ENCODE results near the gene KRT1. TPM values are rescaled to one million over a fixed set of nuclear protein-coding genes. Genes with fewer than 3 reads are reported as not detected.

The KRT1 gene
- total RNA-seq, 1 experiment from 2014 or later, result not detected

- DNase-seq (ENCODE audit: extremely low read depth, low read depth), result no peak
These were observed 17.3 kb downstream of the KRT1 start for GRCh38 chr12:52662918-52663229.

DNA sequence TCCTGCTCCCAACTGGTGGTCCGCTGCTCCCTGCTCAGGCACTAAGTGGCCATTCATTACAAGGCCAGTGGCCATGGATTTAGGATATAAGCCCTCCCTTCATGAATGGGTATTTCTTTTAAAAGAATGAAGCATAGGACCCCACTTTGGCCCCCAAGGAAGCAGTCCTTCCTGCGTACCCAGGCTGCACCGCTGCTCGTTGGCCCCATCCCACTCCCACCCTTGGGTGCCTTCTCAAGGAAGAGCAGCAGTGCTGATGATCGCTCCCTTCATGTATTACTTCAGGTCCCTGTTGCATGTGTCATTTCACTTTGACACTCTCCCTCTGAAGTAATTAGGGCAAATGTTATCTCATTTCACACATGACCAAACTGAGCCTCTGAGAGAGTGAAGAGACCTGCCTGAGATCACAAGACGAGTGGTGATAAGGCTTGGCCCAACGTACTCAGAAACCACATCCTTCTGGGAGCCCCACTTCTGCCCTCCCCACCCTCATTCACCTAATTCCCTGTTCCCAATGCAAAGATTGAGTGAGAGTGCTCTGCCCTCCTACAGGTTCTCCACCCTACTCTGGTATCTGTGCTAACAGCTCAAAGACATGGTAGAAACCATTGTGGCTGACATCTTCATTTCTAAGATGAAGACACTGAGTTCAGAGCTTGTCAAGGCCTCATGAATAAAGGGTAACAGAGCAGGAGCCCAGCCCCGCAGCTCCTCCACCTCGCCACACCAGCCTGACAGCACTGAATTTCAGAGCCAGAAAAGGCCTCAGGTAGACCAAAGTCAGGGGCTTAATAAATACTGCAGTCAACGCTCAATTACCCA is 17.9 kb downstream of the KRT1 start:
- DNase-seq (ENCODE audit: extremely low read depth, low read depth), result no peak

DNA sequence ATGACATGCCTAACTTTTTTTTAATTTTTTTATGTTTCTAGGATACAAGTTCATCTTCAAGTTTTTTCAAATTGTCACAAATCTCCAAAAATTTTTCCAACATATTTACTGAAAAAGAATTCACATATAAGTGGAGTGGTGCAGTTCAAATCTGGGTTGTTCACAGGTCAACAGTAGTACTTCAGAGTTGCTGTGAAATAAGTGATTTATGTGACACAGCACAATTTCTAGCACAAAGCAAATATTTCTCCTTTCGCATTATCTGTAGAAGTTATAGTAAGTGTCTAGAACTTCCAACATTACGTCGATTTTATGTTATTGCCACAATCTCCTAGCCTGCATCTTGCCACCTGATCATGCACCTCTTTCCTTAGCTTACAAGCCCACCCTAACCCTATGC is 18.5 kb downstream of the KRT1 start:
- no peak for DNase-seq (ENCODE audit: extremely low read depth, low read depth)

DNA sequence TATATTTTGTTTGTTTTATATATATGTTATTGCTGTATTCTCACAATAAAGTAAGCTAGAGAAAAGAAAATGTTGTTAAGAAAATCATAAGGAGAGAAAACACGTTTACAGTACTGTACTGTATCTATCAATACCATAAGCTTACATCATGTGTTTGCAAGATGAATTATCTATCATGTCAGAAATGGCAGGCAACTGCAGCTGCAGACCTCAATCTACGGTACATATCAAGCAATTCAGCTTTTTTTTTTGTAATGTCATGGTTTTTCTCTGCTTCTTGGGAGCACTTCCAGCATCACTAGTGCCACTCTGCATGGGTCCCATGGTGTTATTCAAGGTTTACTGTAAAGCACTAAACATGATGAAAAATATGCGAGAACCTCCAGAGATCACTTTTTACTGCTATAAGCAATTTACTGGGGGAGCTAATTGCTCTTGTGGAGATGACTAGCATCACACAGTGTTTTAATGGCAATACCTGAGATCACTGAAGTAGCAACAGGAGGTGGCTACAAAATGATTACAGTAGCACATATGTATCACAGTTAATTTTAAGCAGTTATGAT is 19.2 kb downstream of the KRT1 start:
- no peak for DNase-seq (ENCODE audit: extremely low read depth, low read depth)

DNA sequence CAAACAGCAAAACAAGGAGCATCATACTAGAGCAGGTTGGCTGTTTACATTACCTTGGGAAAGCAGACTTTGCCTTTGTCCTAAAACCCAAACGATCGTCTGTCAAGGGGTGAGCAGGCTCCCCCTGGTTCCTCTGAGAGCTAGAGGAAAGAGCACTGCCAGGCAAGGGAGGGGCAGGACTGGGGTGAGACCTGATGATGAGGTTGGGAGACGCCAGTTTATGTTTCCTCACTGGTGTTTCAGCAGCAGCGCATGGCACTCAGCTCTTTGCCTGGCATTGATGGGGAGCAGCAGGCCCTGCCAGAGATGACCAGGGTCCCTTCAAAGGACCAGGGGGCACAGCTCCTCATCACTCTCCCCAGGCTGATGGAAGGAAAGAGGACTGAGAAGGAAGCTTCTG is 20.3 kb downstream of the KRT1 start:
- DNase-seq (ENCODE audit: extremely low read depth, low read depth), result no peak

DNA sequence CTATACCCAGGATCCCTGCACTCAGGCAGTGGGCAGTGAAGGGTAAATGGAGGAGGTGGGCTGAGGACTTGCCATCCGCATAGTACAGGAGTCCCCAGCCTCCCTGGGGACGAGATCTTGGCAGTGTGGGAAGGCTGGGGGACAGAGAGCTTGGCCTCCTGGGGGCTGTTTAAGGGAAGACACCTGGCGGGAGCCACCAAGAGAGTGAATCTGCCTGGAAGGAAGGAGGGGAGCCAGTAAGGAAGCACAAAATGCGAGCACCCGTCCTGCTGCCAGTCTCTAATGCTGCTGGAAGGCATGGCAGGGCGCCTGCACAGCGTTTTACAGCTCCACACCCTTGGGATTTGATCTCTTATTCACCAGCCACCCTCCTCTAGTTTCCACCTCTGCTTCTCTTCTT is 20.8 kb downstream of the KRT1 start:
- no peak for DNase-seq (ENCODE audit: extremely low read depth, low read depth)

DNA sequence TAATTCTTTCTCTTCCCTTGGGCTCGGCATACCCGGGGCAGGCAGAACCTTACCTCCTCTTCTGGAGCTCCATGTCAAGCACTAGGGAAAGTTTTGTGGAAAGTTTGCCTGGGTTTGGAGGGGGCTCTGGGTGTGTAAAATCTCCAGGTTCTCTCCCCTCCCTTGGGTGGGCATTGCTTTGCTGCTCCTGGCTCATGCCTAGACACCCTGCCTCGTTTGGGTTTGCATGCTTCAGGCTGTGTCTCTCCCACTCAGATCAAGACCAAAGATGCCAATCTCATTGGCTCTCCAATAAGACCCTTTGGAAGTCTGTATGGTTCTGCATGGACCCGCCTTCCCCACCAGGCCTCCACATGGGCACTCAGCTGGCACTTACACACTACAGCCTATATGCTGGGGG is 22.0 kb downstream of the KRT1 start:
- DNase-seq (ENCODE audit: extremely low read depth, low read depth), result no peak

DNA sequence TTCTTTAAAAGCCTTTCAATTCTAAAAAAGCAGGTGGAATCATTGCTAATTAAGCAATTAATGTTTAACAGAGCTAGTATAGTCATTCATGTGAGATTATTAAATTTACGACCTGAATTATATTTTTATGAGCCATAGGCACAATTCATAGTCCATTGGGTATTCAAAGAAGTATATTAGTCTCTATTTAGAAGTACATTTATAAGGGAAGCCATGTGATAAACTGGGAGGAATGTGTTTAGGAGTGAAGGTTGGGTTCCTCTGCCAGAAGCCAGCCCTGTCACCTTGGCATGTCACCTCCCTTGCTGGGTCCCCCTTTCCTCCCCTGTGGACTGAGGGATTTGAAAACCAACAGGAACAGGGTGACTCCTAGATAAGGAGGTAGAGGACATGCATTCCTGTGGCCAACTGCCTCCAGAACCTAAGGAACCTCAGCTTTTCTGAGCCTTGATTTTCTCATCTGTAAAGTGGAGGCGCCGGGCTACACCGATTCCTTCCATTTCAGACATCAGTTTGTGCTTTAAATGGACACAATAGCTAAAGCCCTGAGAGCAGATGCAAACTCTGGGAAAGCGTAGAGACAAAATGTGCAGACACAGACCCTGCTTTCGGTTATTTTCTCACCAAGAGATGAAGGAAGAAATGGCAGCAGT is 22.8 kb downstream of the KRT1 start:
- no peak for DNase-seq (ENCODE audit: extremely low read depth, low read depth)

GRCh38 chr12:52656616-52657015 is 23.6 kb downstream of the KRT1 start:
- no peak for DNase-seq (ENCODE audit: extremely low read depth, low read depth)

DNA sequence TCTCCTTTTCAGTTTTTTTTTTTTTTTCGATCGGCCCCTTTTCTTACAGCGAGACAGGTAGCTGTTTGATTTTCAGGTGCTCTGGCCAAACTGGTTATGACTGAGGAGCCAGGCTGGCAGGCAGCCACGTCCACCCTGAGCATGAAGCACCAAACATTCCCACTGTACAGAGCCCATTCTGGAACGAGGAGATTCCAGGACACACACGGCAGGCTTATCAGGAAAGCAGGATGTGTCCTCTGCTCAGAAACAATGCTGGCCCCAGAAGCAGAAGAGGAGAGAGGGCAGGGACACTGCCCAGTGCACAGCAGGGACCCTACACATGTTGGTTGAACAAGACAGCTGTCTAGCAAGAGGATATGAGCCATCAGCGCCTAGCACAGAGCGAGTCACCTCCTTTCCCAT is 24.5 kb downstream of the KRT1 start:
- DNase-seq (ENCODE audit: extremely low read depth, low read depth), result no peak

DNA sequence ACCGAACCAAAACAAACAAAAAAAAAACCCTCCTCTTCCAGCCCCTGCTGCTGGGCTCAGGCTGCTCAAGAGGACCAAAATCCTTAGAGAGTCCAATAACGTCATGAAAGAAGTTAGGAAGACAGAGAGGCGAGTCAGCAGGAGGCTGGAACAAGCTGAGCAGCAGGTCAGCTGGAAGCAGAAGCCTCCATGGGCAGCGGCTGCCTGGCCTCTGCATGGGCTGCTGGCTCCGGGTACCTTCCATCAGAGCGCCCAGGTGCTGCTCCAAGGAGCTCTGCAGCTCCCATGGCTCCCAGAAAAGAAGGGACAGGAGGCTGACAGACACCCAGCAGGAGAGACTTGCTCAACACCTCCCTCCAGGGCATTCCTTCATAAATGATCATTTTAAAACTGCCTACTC is 25.0 kb downstream of the KRT1 start:
- no peak for DNase-seq (ENCODE audit: extremely low read depth, low read depth)

- no peak for DNase-seq (ENCODE audit: extremely low read depth, low read depth)
These were observed 28.4 kb downstream of the KRT1 start, which contains the start of gene KRT2 for GRCh38 chr12:52651726-52652261. KRT2 (minus strand) TSS chr12:52652211; CDS start chr12:52652142, 69 bp downstream.

GRCh38 chr12:52650520-52651081 is 29.6 kb downstream of the KRT1 start:
- no peak for DNase-seq (ENCODE audit: extremely low read depth, low read depth)

DNA sequence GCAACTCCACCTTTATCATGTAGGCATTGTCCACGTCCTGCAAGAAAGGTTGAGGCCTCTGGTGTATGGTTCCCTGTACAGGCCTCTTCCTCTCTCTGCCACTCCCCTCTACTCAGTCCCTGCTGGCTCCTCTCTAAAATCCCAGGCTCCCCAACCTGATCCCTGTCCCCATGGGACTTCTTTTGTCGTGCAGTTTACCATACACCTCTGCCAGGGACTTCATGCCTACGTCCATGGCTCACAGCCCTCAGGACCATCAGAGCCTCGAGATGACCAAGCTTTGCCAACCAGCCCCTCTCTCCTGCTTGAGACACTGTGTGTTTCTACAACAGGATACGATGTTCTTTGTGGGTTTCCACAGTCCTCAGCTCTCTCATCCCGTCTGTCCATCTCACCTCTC is 31.1 kb downstream of the KRT1 start:
- no peak for DNase-seq (ENCODE audit: extremely low read depth, low read depth)

GRCh38 chr12:52648012-52648550 is 32.1 kb downstream of the KRT1 start:
- no peak for DNase-seq (ENCODE audit: extremely low read depth, low read depth)

DNA sequence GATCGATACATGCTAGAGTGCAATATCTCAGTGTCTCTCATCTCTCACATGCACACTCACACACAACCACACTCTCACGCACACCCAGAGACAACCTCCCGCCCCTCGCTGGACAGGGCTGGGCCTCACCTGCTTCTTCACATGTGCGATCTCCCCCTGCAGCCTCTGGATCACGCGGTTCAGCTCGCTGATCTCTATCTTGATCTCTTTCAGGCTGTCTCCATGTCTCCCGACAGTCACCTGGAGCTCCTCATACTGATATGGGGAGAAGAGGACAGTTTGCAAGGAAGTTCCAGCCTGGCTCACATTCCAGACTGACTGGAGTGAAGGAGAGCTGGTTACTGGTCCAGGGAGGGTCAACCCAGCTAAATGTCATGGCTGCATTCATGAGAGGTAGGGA is 32.6 kb downstream of the KRT1 start:
- no peak for DNase-seq (ENCODE audit: extremely low read depth, low read depth)

DNA sequence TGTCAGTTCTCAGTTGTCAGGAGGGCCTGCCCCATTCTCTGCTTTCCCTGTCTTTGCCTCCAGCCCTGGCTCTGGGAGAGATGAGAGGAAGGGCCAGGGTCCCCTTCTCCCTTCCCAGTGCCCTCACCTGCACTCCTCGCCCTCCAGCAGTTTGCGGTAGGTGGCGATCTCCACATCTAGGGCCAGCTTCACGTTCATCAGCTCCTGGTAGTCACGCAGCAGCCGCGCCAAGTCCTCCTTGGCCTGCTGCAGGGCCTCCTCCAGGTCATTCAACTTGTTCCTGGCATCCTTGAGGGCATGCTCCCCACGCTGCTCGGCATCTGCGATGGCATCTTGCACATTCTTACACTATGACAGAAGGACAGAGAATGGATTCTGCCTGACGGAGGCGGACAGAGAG is 33.6 kb downstream of the KRT1 start:
- no peak for DNase-seq (ENCODE audit: extremely low read depth, low read depth)

DNA sequence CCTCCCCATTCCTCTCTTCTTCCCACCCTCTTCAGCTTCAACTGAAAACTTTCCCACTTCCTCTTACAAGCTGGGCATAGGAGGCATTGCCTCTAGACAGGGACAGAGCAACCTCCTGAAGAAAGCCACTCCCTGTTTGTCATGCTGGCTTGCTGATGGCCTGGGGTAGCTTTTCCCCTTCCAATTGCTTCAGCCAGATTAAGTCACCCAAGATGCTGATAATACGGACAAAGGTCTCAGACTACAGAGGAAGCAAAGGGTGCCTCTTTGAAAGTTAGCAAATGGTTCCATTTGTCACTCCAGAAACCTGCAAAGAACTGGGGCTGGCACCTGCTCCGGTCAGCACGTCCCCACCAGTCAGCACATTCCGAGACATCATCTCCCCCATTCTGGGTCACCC is 34.2 kb downstream of the KRT1 start:
- no peak for DNase-seq (ENCODE audit: extremely low read depth, low read depth)

DNA sequence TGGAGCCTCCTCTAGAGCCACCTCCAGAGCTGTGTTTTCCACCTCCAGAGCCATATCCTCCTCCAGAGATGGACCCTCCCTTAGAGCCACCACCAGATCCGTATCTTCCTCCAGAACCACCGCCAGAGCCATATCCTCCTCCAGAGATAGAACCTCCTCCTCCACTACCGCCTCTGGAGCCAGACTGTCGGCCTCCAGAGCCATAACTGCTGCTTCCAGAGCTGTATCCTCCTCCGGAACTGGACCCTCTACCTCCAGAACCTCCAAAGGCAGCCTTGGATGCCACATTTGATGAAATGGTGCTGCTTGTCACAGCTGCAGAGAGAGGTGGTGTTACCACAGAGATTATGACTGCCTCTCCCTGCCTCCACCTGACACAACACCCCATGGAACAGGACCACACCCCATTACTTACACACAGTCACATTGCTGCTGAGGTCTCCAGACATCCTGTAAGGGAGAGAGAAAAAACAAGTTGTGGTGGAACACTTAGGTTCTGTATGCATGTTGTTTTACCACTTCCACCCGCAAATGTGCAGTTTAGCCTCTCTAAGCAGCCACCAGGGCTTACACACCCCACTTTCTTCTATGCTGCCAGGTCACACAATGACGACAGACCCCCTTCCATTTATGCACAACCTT is 35.0 kb downstream of the KRT1 start:
- DNase-seq (ENCODE audit: extremely low read depth, low read depth), result no peak

- no peak for DNase-seq (ENCODE audit: extremely low read depth, low read depth)
These were observed 36.2 kb downstream of the KRT1 start for GRCh38 chr12:52644078-52644415.
